ENCODE measurements around the gene PCDH9. TPM values are rescaled to one million over a fixed set of nuclear protein-coding genes. Genes with fewer than 3 reads are reported as not detected.

Gene PCDH9
- total and polyA plus RNA-seq, 10 of the 15 experiments (the other 5 are each of a cell fraction or from before 2014, with no cell fraction given) = 0.02 to 2.3 (median 0.05) TPM; not detected in 1

- TF ChIP-seq IRF3 (IDR thresholded peaks at IDR 0.05) = no peak
- TF ChIP-seq, protein P1, sequence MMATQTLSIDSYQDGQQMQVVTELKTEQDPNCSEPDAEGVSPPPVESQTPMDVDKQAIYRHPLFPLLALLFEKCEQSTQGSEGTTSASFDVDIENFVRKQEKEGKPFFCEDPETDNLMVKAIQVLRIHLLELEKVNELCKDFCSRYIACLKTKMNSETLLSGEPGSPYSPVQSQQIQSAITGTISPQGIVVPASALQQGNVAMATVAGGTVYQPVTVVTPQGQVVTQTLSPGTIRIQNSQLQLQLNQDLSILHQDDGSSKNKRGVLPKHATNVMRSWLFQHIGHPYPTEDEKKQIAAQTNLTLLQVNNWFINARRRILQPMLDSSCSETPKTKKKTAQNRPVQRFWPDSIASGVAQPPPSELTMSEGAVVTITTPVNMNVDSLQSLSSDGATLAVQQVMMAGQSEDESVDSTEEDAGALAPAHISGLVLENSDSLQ (IDR thresholded peaks at IDR 0.05) = 0 out of 2 replicates have a peak, but pooled peaks have one; percentile 22
- Histone ChIP-seq H3K27me3 (replicated peaks in 1 of 2; ENCODE audit: control insufficient read depth in 2 of 2, insufficient read depth in 2 of 2, low read length in 1 of 2) (no peaks in the 10 kb centered on the region), H3K27ac (ENCODE audit: control insufficient read depth, insufficient read depth) (no peak overlapping the region), H3K9ac (ENCODE audit: control insufficient read depth, insufficient read depth, low read length) (no peak overlapping the region), H3K9me3 (replicated peaks; ENCODE audit: control insufficient read depth, insufficient read depth, low read length) (no peaks in the 10 kb centered on the region), H3K4me1 (ENCODE audit: control insufficient read depth, insufficient read depth, low read length) (no peaks in the 10 kb centered on the region), H2AFZ (ENCODE audit: control insufficient read depth, low read depth, low read length) (no peak overlapping the region), H3K4me2 (ENCODE audit: control insufficient read depth, insufficient read depth) (no peak overlapping the region), H3K36me3 (ENCODE audit: control insufficient read depth in 2 of 2, insufficient read depth in 2 of 2, low read length in 1 of 2) (no peaks in the 10 kb centered on the region), H3K4me3 (no peak overlapping the region), H4K20me1 (ENCODE audit: control insufficient read depth, insufficient read depth) (no peaks in the 10 kb centered on the region), H3K79me2 (ENCODE audit: control insufficient read depth, insufficient read depth, low read length) (no peaks in the 10 kb centered on the region)
- in situ Hi-C loops (cut with MboI) = no loop called here
- WGBS (ENCODE audit: insufficient coverage, insufficient replicate concordance, low lambda C conversion rate, missing lambda C conversion rate) = 2% methylated on average over 3 of the region's 3 CpGs
- ATAC-seq = peak; percentile 52
- intact Hi-C loops (cut with micrococcal nuclease; ENCODE audit: unreplicated experiment) = no loop called here
- ChIA-PET RAD21 (ENCODE audit: unreplicated experiment) (interaction anchor here (0.7 to 1.0 kb wide), 3 partner anchors 8 to 211 kb away, joined by 3 read pairs; no protein-coding TSS in a partner anchor), CTCF (interaction anchor here (0.9 kb wide), 1 partner anchor 29 kb away, joined by 3 read pairs; no protein-coding TSS in a partner anchor), POLR2A (interaction anchor here (0.6 kb wide), 1 partner anchor 36 kb away, joined by 3 read pairs; no protein-coding TSS in a partner anchor), SMC1A (ENCODE audit: uncharacterized antibody, unreplicated experiment) (interaction anchor here (0.6 to 2.6 kb wide), 6 partner anchors 10 to 194 kb away, joined by 3 to 10 read pairs (median 6); no protein-coding TSS in a partner anchor)
- FAIRE-seq = no peak
- DNase-seq (ENCODE audit: low read depth, low spot score) = no peak
- BruUV-seq (replicated peaks) = no TSS peak
These were observed 271.5 kb downstream of the PCDH9 start for GRCh38 chr13:66958611-66959010.

- H3K4me1 ChIP-seq (ENCODE audit: control insufficient read depth, insufficient read depth, low read length) = no peaks in the 10 kb centered on the region
- WGBS (ENCODE audit: insufficient coverage, insufficient replicate concordance, low lambda C conversion rate, missing lambda C conversion rate) = 50% methylated on average over 4 of the region's 4 CpGs
- POLR2A ChIA-PET = no interaction called here
- no peaks in the 10 kb centered on the region for H3K27me3 ChIP-seq (replicated peaks in 1 of 2; ENCODE audit: control insufficient read depth in 2 of 2, insufficient read depth in 2 of 2, low read length in 1 of 2)
- H3K27ac ChIP-seq (ENCODE audit: control insufficient read depth, insufficient read depth) = no peak overlapping the region
- H3K9me3 ChIP-seq (replicated peaks; ENCODE audit: control insufficient read depth, insufficient read depth, low read length) = no peaks in the 10 kb centered on the region; the same call in 2 of the 3 replicates
- in situ Hi-C loops (cut with MboI) (no loop called here), intact Hi-C loops (cut with micrococcal nuclease; ENCODE audit: unreplicated experiment) (no loop called here)
- CTCF ChIA-PET = no interaction called here
- BruUV-seq (replicated peaks) = no TSS peak
- no peak overlapping the region for H3K4me3 ChIP-seq
- no peaks in the 10 kb centered on the region for H3K36me3 ChIP-seq (ENCODE audit: control insufficient read depth in 2 of 2, insufficient read depth in 2 of 2, low read length in 1 of 2)
- H3K9ac ChIP-seq (ENCODE audit: control insufficient read depth, insufficient read depth, low read length) = no peak overlapping the region
- ATAC-seq (no peak), FAIRE-seq (no peak), DNase-seq (ENCODE audit: low read depth, low spot score) (no peak)
- H3K79me2 ChIP-seq (ENCODE audit: control insufficient read depth, insufficient read depth, low read length) = no peaks in the 10 kb centered on the region
- SMC1A ChIA-PET (ENCODE audit: uncharacterized antibody, unreplicated experiment) = no interaction called here
- H3K4me2 ChIP-seq (ENCODE audit: control insufficient read depth, insufficient read depth) = no peak overlapping the region
- no peaks in the 10 kb centered on the region for H4K20me1 ChIP-seq (ENCODE audit: control insufficient read depth, insufficient read depth)
- RAD21 ChIA-PET (ENCODE audit: unreplicated experiment) = no interaction called here
- H2AFZ ChIP-seq (ENCODE audit: control insufficient read depth, low read depth, low read length) = no peak overlapping the region
- TF ChIP-seq PAX5 (IDR thresholded peaks at IDR 0.05; ENCODE audit: borderline replicate concordance, low read depth, low read length) (no peak), CBX5 (IDR thresholded peaks at IDR 0.05; ENCODE audit: low read depth) (no peak), ZNF622 (IDR thresholded peaks at IDR 0.05) (no peak), IRF4 (IDR thresholded peaks at IDR 0.05; ENCODE audit: low read depth, low read length) (no peak), NRF1 (conservative IDR thresholded peaks at IDR 0.05; ENCODE audit: low read depth, low read length) (no peak), ASH2L (IDR thresholded peaks at IDR 0.05; ENCODE audit: borderline replicate concordance, low read depth) (no peak), E2F8 (IDR thresholded peaks at IDR 0.05; ENCODE audit: low read depth, partially characterized antibody) (no peak), NFYA (IDR thresholded peaks at IDR 0.05; ENCODE audit: borderline replicate concordance, low read depth, low read length) (no peak), TBL1XR1 (IDR thresholded peaks at IDR 0.05; ENCODE audit: low read depth, low read length) (no peak), ESRRA (IDR thresholded peaks at IDR 0.05; ENCODE audit: low read length) (no peak), BACH1 (IDR thresholded peaks at IDR 0.05; ENCODE audit: borderline replicate concordance) (no peak)
These were observed 277.6 kb downstream of the PCDH9 start for GRCh38 chr13:66952507-66952906.
